NCI-H69 (cell line): Measurements from ENCODE around the gene NTN1.

Source experiments
- DNase-seq: peaks from one replicate; lab custom pipeline; 2025; lab: John Stamatoyannopoulos, UW

The NTN1 gene

GRCh38 chr17:9006175-9006767 lies 15.0 kb upstream of the NTN1 start:
- no peak for DNase-seq

- no peak for DNase-seq
Measured at GRCh38 chr17:9007052-9007714, 14.1 kb upstream of the NTN1 start.

- DNase-seq, result no peak
Measured at GRCh38 chr17:9009096-9009495, 12.2 kb upstream of the NTN1 start.

GRCh38 chr17:9009737-9010136 lies 11.6 kb upstream of the NTN1 start:
- DNase-seq, result no peak

- DNase-seq, result no peak
Measured at GRCh38 chr17:9011001-9011400, 10.3 kb upstream of the NTN1 start.

- DNase-seq, result no peak
Measured at GRCh38 chr17:9016941-9017552, 4.3 kb upstream of the NTN1 start.

- DNase-seq, result no peak
Measured at GRCh38 chr17:9018726-9019125, 2.6 kb upstream of the NTN1 start.

GRCh38 chr17:9020096-9020823 lies 1.1 kb upstream of the NTN1 start:
- no peak for DNase-seq

GRCh38 chr17:9020824-9021157 lies 519 bp upstream of the NTN1 start:
- DNase-seq, result no peak

- DNase-seq, result peak; percentile 14
Measured at GRCh38 chr17:9021992-9022572, 772 bp downstream of the NTN1 start.

GRCh38 chr17:9022573-9023391 lies 1.5 kb downstream of the NTN1 start:
- peak; percentile 1 for DNase-seq

- DNase-seq, result no peak
Measured at GRCh38 chr17:9023392-9024218, 2.3 kb downstream of the NTN1 start.

GRCh38 chr17:9024497-9024896 lies 3.2 kb downstream of the NTN1 start:
- no peak for DNase-seq

GRCh38 chr17:9026741-9027140 lies 5.4 kb downstream of the NTN1 start:
- DNase-seq, result no peak

GRCh38 chr17:9028202-9028987 lies 7.1 kb downstream of the NTN1 start:
- DNase-seq, result no peak

- no peak for DNase-seq
Measured at GRCh38 chr17:9028988-9029570, 7.8 kb downstream of the NTN1 start.

- DNase-seq, result no peak
Measured at GRCh38 chr17:9032151-9032550, 10.8 kb downstream of the NTN1 start.

- no peak for DNase-seq
Measured at GRCh38 chr17:9032583-9032982, 11.3 kb downstream of the NTN1 start.

GRCh38 chr17:9035249-9035648 lies 13.9 kb downstream of the NTN1 start:
- DNase-seq, result no peak

- no peak for DNase-seq
Measured at GRCh38 chr17:9036336-9036735, 15.0 kb downstream of the NTN1 start.
